Panc1 (cell line): ENCODE data around the gene PANX2. TPM values are rescaled to one million over a fixed set of nuclear protein-coding genes. Genes with fewer than 3 reads are reported as not detected.

Experiments
- ATAC-seq: fragments of 200-7000 bp; cut with Tn5 transposase; 2 replicates; pipeline ENCODE4 v1.9.1; 2020; ENCODE audit warnings: mild to moderate bottlenecking, moderate library complexity
- BruUV-seq: library from RNA; stranded (reverse); fragments of 400-500 nt; replicated peaks from 2 replicates; lab custom pipeline; 2021; lab: Mats Ljungman, UMichigan
- CTCF ChIA-PET: fragments of 300-600 bp; sonication (Branson Sonifier 250); formaldehyde crosslinking; loops from one replicate; lab custom pipeline; 2022; ENCODE audit warnings: antibody characterized with exemption; lab: Charles Lee
- POLR2A ChIA-PET: fragments of 300-600 bp; sonication (Branson Sonifier 250); formaldehyde crosslinking; loops from one replicate; lab custom pipeline; 2022; ENCODE audit warnings: antibody characterized with exemption; lab: Charles Lee
- DNase-seq: peaks from one replicate; pipeline ENCODE4 v3.0.0-alpha.2; 2010; ENCODE audit warnings: low read depth, low spot score
- H3K27ac ChIP-seq: 2 replicates; pipeline ENCODE4 v1.5.1; 2011; ENCODE audit warnings: mild to moderate bottlenecking, low read length, inconsistent platforms
- H3K27me3 ChIP-seq: fragments of 200-500 bp; sonication (Bioruptor generic); 2 replicates; pipeline ENCODE4 v1.6.0; 2014; ENCODE audit warnings: low read length, inconsistent platforms; ENCODE audit not compliant: control insufficient read depth, insufficient read depth
- H3K36me3 ChIP-seq: fragments of 200-500 bp; sonication (Bioruptor generic); 2 replicates; pipeline ENCODE4 v1.5.1; 2014; ENCODE audit warnings: inconsistent platforms, mild to moderate bottlenecking, low read length, moderate library complexity; ENCODE audit not compliant: control insufficient read depth, insufficient read depth
- H3K4me1 ChIP-seq: 2 replicates; pipeline ENCODE4 v1.5.1; 2011; ENCODE audit warnings: inconsistent platforms, mild to moderate bottlenecking, low read length, moderate library complexity; ENCODE audit not compliant: control insufficient read depth, insufficient read depth
- H3K4me3 ChIP-seq, 2 experiments: 2 replicates each; pipeline ENCODE4 v1.5.1; 2011 to 2012; ENCODE audit warnings: low read depth in 2 of 2, low read length in 2 of 2, mild to moderate bottlenecking in 2 of 2, inconsistent platforms in 1 of 2, moderate library complexity in 1 of 2
- H3K9me3 ChIP-seq: fragments of 200-500 bp; sonication (Bioruptor generic); 2 replicates; pipeline ENCODE4 v1.5.1; 2014; ENCODE audit warnings: low read depth, mild to moderate bottlenecking, inconsistent platforms, low read length, moderate library complexity; ENCODE audit not compliant: control insufficient read depth, insufficient read depth
- CTCF ChIP-seq: fragments of 450-650 bp; IDR thresholded peaks from 2 replicates; pipeline ENCODE4 v1.5.1; 2017; ENCODE audit warnings: mild to moderate bottlenecking
- POLR2AphosphoS5 ChIP-seq: IDR thresholded peaks from 2 replicates; pipeline ENCODE4 v1.6.1; 2012; ENCODE audit warnings: mild to moderate bottlenecking, low read depth, low read length, moderate library complexity
- REST ChIP-seq, 2 experiments: IDR thresholded peaks; 2 replicates each; pipeline ENCODE4 v1.6.1; 2011 to 2012; ENCODE audit warnings: low read depth in 2 of 2, control low read depth in 1 of 2, low read length in 1 of 2, mild to moderate bottlenecking in 1 of 2, moderate library complexity in 1 of 2; ENCODE audit not compliant: insufficient read depth in 1 of 2
- SIN3A ChIP-seq: IDR thresholded peaks from 2 replicates; pipeline ENCODE4 v1.6.1; 2012; ENCODE audit warnings: low read depth, mild to moderate bottlenecking, low read length, moderate library complexity, borderline replicate concordance; ENCODE audit not compliant: insufficient read depth
- TCF7L2 ChIP-seq: IDR thresholded peaks from 2 replicates; pipeline ENCODE4 v1.6.1; 2011; ENCODE audit warnings: mild to moderate bottlenecking, low read depth, low read length, inconsistent platforms
- in situ Hi-C: cut with HindIII; loops from 2 replicates; pipeline ENCODE4 v1.10.0; 2016; ENCODE audit warnings: low sequenced_read_pairs, low pct_unique_long_range_greater_than_20kb
- intact Hi-C: fragments of 100-400 bp; cut with micrococcal nuclease; formaldehyde crosslinking; loops from one replicate; pipeline ENCODE4 v1.10.0; 2022; ENCODE audit not compliant: unreplicated experiment
- total RNA-seq: library from RNA; stranded (reverse); gene quantifications from one replicate; pipeline ENCODE4 v1.2.1, GENCODE V29; 2021; ENCODE audit not compliant: unreplicated experiment

The PANX2 gene
- total RNA-seq, 1 experiment from 2014 or later, result 0.77 TPM

GRCh38 chr22:50226063-50226874 is 55.7 kb downstream of the PANX2 start:
- no peak for TF ChIP-seq TCF7L2
- no peak for TF ChIP-seq CTCF
- no peak for TF ChIP-seq POLR2AphosphoS5
- no peak for TF ChIP-seq SIN3A
- no peak for TF ChIP-seq REST (IDR thresholded peaks at IDR 0.05; ENCODE audit: insufficient read depth in 1 of 2, low read depth in 2 of 2, low read length in 1 of 2)
- CTCF ChIA-PET, result no interaction called here
- BruUV-seq, result no TSS peak
- no peak overlapping the region for H3K4me3 ChIP-seq
- intact Hi-C loops, result no loop called here
- H3K27me3 ChIP-seq, result no peaks in the 10 kb centered on the region
- in situ Hi-C loops, result no loop called here
- ATAC-seq (no peak), DNase-seq (no peak)
- no peak overlapping the region for H3K27ac ChIP-seq
- POLR2A ChIA-PET, result interaction anchor here (0.7 kb wide), 1 partner anchor 415 kb away, joined by 3 read pairs; no protein-coding TSS in a partner anchor
- no peaks in the 10 kb centered on the region for H3K36me3 ChIP-seq
- H3K9me3 ChIP-seq, result no peaks in the 10 kb centered on the region
- no peaks in the 10 kb centered on the region for H3K4me1 ChIP-seq

GRCh38 chr22:50226875-50227165 is 56.3 kb downstream of the PANX2 start:
- CTCF ChIA-PET, result no interaction called here
- intact Hi-C loops, result no loop called here

More at GRCh38 chr22:50226875-50227165, 56.3 kb downstream of the PANX2 start:
- Histone ChIP-seq H3K4me3 (no peak overlapping the region), H3K36me3 (no peaks in the 10 kb centered on the region), H3K27me3 (no peaks in the 10 kb centered on the region), H3K9me3 (no peaks in the 10 kb centered on the region), H3K27ac (no peak overlapping the region), H3K4me1 (no peaks in the 10 kb centered on the region)
- in situ Hi-C loops, result no loop called here
- POLR2A ChIA-PET, result no interaction called here
- ATAC-seq (no peak), DNase-seq (no peak)
- no TSS peak for BruUV-seq
- TF ChIP-seq CTCF (no peak), POLR2AphosphoS5 (no peak), TCF7L2 (no peak), REST (IDR thresholded peaks at IDR 0.05; ENCODE audit: insufficient read depth in 1 of 2, low read depth in 2 of 2, low read length in 1 of 2) (no peak), SIN3A (no peak)
